Measurements from ENCODE around the gene HES7.

DNA sequence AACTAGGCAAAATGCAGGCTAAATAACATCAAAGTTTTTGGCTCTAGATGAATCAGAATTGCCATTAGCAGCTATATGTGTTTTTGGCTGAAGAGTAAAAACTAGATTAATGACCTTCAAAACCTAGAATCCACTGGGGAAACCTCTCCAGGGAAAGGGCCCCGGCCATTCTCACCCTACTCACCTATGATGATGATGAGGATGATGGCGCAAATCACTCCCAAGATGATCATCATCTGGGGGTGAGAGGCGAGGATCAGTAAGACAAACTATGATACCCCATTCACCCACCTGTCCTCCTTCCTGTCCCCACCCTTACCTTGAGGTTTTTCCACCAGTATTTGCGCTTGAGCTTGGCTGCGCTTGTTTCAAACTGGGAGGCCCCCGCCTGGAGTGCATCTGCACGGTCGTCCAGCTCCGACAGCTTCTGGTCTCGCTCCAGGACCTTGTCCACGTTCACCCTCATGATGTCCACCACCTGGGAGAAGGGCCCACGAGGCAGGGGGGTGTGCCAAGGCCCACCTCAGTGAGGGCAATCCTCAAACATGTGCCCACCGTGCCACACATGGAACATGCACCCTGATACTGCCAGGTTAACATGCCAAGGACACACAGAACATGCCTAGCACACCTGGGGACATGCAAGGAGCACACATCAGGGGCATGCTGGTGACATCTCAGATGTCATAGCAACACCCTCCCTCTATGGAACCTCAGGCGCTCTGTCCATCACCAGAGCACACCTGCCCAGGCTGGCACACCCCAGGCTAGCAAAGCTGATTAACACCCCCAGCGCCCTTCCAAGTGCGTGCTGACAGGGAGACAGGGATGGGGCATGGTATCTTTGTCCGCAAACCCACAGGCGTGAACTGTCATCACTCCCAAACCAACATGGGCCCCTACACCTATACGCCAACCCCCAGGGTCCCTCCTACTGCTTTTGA lies 37.7 kb upstream of the HES7 start:
- TF ChIP-seq POLR2A (IDR thresholded peaks at IDR 0.05; ENCODE audit: low read depth, low read length) (no peak; the same call in 1 of the 2 replicates), POLR2AphosphoS5 (IDR thresholded peaks at IDR 0.05; ENCODE audit: low read depth, low read length) (no peak), TAF1 (IDR thresholded peaks at IDR 0.05; ENCODE audit: borderline replicate concordance, low read depth, low read length) (no peak)
